Thoracic aorta (tissue), 2 donors: ENCODE measurements around the gene PTCHD1. TPM values are rescaled to one million over a fixed set of nuclear protein-coding genes. Genes with fewer than 3 reads are reported as not detected.

ENCODE experiments used
- ATAC-seq: fragments of 150-250 bp; one replicate; pipeline ENCODE4 v1.8.0; 2017; ENCODE audit warnings: low read depth; ENCODE audit not compliant: insufficient number of reproducible peaks, low FRiP score
- DNase-seq: peaks from one replicate; pipeline ENCODE4 v3.0.0-alpha.2; 2020; ENCODE audit warnings: low spot score
- H3K27ac ChIP-seq, 2 donors: fragments of 200-600 bp; sonication (generic); 1 replicate in 1 of 2; 2 replicates in 1 of 2; pipeline ENCODE4 v1.5.1; 2016; ENCODE audit warnings: mild to moderate bottlenecking in 2 of 2, moderate library complexity in 2 of 2
- H3K27me3 ChIP-seq: fragments of 200-600 bp; sonication (generic); replicated peaks from 2 replicates; pipeline ENCODE4 v1.6.0; 2016; ENCODE audit warnings: mild to moderate bottlenecking; ENCODE audit not compliant: insufficient read depth
- H3K36me3 ChIP-seq: fragments of 200-600 bp; sonication (generic); one replicate; pipeline ENCODE4 v1.5.1; 2016
- H3K4me1 ChIP-seq, 2 donors: fragments of 200-600 bp; sonication (generic); 1 replicate in 1 of 2; 2 replicates in 1 of 2; pipeline versions ENCODE4 v1.5.1 to v1.6.0; 2016; ENCODE audit warnings: low read depth in 2 of 2, mild to moderate bottlenecking in 1 of 2; ENCODE audit not compliant: control insufficient read depth in 1 of 2
- H3K4me3 ChIP-seq: fragments of 200-600 bp; sonication (generic); 2 replicates; pipeline ENCODE4 v1.5.1; 2016; ENCODE audit warnings: mild to moderate bottlenecking
- H3K9me3 ChIP-seq: fragments of 200-600 bp; sonication (generic); 2 replicates; pipeline ENCODE4 v1.5.1; 2016
- CTCF ChIP-seq: fragments of 200-600 bp; sonication (generic); IDR thresholded peaks from one replicate; pipeline ENCODE4 v1.5.1; 2019; ENCODE audit warnings: antibody characterized with exemption
- total RNA-seq, 2 donors: library from RNA; depleted of rRNA; stranded (reverse); fragments of >200 nt; gene quantifications; one replicate each; pipeline versions ENCODE4 v1.1.0 to v1.2.3, GENCODE V29; 2016

The PTCHD1 gene
- total RNA-seq, result 1 to 10 TPM in 1 of 2 donors, under 1 TPM in 1; 0.54 to 1.6 TPM

DNA sequence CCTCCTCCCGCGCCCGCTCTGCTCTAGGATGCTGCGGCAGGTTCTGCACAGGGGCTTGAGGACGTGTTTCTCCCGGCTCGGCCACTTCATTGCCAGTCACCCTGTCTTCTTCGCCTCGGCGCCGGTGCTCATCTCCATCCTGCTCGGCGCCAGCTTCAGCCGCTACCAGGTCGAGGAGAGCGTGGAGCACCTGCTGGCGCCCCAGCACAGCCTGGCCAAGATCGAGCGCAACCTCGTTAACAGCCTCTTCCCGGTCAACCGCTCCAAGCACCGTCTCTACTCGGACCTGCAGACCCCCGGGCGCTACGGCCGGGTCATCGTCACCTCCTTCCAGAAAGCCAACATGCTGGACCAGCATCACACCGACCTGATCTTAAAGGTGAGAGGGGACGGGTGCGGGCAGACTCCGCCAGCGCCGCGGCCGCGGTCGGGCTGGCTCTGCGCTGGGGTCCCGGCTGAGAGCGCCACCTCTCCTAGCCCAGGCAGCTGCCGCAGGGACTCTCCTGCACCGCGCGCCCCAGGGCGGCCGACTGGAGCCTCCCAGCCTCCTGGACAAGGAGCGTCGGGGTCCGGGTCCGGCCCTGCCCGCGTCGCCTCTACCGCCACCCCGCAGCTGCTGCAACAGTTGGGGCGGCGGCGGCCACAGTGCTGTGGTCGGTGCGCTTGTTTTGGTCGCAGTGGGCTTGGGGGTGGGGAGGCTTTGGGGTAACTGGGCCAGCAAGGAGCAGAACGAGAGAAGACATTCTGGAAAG is at the start of gene PTCHD1:
TSS of gene PTCHD1 (plus strand) at position 2 of the 752 bp plus-strand sequence. CDS start at position 29, 27 bp downstream.
- Histone ChIP-seq H3K27ac (no peak within 1 kb of the TSS), H3K9me3 (no peaks in the 10 kb centered on the region), H3K4me3 (peak within 1 kb of the TSS; percentile 64), H3K36me3 (no peaks in the 10 kb centered on the region), H3K27me3 (no peaks in the 10 kb centered on the region), H3K4me1 (peaks cover 0 to 7% of the 10 kb centered on the region in 2 donors)
- DNase-seq (no peak), ATAC-seq (no peak)
- TF ChIP-seq CTCF, result no peak

DNA sequence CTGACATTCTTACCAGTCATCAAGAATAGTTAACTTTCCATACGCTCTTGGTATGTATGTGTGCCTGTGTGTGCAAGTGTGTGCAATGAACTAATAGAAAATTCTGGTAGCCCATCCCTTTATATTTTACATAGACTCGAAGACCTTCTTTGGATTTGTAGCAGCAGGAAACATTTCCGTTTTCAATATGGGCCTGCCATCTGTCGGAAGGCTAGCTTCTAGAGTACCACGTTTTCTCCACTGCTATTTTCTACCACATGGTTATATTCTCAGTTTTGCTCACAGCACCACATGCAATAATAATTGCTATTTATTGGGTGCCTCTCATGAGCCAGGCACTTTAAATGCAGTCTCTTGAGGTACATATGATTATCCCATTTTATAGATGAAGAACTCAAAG is 47.9 kb upstream of the PTCHD1 start:
- H3K27me3 ChIP-seq, result no peaks in the 10 kb centered on the region
- H3K4me3 ChIP-seq, result no peak overlapping the region
- DNase-seq (no peak), ATAC-seq (no peak)
- H3K4me1 ChIP-seq, result no peaks in the 10 kb centered on the region
- no peak for TF ChIP-seq CTCF
- no peaks in the 10 kb centered on the region for H3K9me3 ChIP-seq
- H3K27ac ChIP-seq, result no peak overlapping the region
- no peaks in the 10 kb centered on the region for H3K36me3 ChIP-seq

- H3K27me3 ChIP-seq, result no peaks in the 10 kb centered on the region
- TF ChIP-seq CTCF, result no peak
- no peak overlapping the region for H3K27ac ChIP-seq
- no peaks in the 10 kb centered on the region for H3K36me3 ChIP-seq
- DNase-seq, result no peak
- H3K9me3 ChIP-seq, result no peaks in the 10 kb centered on the region
- H3K4me3 ChIP-seq, result no peak overlapping the region
- no peak for ATAC-seq
- H3K4me1 ChIP-seq, result peaks cover 0 to 1% of the 10 kb centered on the region in 2 donors
These were observed 47.4 kb upstream of the PTCHD1 start for GRCh38 chrX:23287191-23287725.

DNA sequence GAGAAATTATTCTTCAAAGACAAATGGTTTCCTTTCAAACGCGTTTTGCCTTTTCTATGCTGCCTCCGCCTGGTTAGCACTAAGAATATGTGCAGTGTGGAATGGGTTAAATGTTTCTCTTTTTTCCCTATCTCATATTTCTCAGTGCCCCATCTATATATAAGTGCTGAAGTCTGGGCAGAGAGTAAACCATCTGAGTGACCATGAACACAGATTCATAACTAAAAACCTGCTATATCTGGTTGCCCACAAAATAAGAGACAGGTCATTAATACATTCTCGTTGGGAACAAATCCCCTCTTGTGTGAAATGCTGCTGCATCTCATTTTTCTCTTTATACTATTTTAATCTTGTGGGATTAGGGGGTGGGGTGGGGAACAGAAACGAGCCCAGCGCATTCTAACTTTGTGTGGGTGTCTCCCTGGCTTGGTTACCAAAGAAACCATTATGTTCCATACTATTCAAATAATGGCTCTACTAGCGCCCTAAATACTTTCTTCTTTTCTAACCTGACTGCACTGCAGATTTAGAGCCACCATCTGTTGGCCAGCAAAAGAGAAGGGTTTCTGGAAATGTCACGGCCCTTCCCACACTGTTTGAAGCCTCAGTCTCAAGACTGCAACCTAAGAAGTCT is 42.2 kb upstream of the PTCHD1 start:
- Histone ChIP-seq H3K36me3 (no peaks in the 10 kb centered on the region), H3K27ac (no peak overlapping the region), H3K9me3 (no peaks in the 10 kb centered on the region), H3K27me3 (no peaks in the 10 kb centered on the region), H3K4me1 (peaks cover 0 to 8% of the 10 kb centered on the region in 2 donors), H3K4me3 (no peak overlapping the region)
- no peak for ATAC-seq
- TF ChIP-seq CTCF, result no peak
- no peak for DNase-seq

- peaks cover 0 to 8% of the 10 kb centered on the region in 2 donors for H3K4me1 ChIP-seq
- no peak for TF ChIP-seq CTCF
- H3K27ac ChIP-seq, result no peak overlapping the region
- DNase-seq, result peak; percentile 1
- H3K4me3 ChIP-seq, result no peak overlapping the region
- ATAC-seq, result no peak
- H3K27me3 ChIP-seq, result no peaks in the 10 kb centered on the region
- H3K9me3 ChIP-seq, result no peaks in the 10 kb centered on the region
- no peaks in the 10 kb centered on the region for H3K36me3 ChIP-seq
These were observed 41.5 kb upstream of the PTCHD1 start for GRCh38 chrX:23292988-23293651.
